Hepatocyte (in vitro differentiated cells): ENCODE measurements around the gene REG3A. TPM values are rescaled to one million over a fixed set of nuclear protein-coding genes. Genes with fewer than 3 reads are reported as not detected.

Experiments used
- DNase-seq: peaks from one replicate; pipeline ENCODE4 v3.0.0-alpha.2; 2016; ENCODE audit warnings: low spot score
- H2AFZ ChIP-seq: fragments of 200-600 bp; sonication (generic); 2 replicates; pipeline ENCODE4 v1.6.0; 2016; ENCODE audit warnings: antibody characterized with exemption, mild to moderate bottlenecking
- H3K27ac ChIP-seq: fragments of 200-600 bp; sonication (generic); 2 replicates; pipeline ENCODE4 v1.5.1; 2016; ENCODE audit warnings: mild to moderate bottlenecking
- H3K27me3 ChIP-seq: fragments of 200-600 bp; sonication (generic); 2 replicates; pipeline ENCODE4 v1.6.1; 2016
- H3K36me3 ChIP-seq: fragments of 200-600 bp; sonication (generic); replicated peaks from 2 replicates; pipeline ENCODE4 v1.5.1; 2016; ENCODE audit warnings: low read depth; ENCODE audit not compliant: insufficient read depth
- H3K4me1 ChIP-seq: fragments of 200-600 bp; sonication (generic); 2 replicates; pipeline ENCODE4 v1.5.1; 2016; ENCODE audit warnings: mild to moderate bottlenecking, moderate library complexity; ENCODE audit not compliant: insufficient read depth
- H3K4me2 ChIP-seq: fragments of 200-600 bp; sonication (generic); 2 replicates; pipeline ENCODE4 v1.6.0; 2016
- H3K4me3 ChIP-seq: fragments of 200-600 bp; sonication (generic); 2 replicates; pipeline ENCODE4 v1.5.1; 2016; ENCODE audit warnings: mild to moderate bottlenecking
- H3K79me2 ChIP-seq: fragments of 200-600 bp; sonication (generic); 2 replicates; pipeline ENCODE4 v1.6.0; 2017; ENCODE audit warnings: mild to moderate bottlenecking
- H3K9me2 ChIP-seq: fragments of 200-600 bp; sonication (generic); replicated peaks from 2 replicates; pipeline ENCODE4 v1.6.0; 2017; ENCODE audit warnings: mild to moderate bottlenecking; ENCODE audit not compliant: insufficient read depth
- H3K9me3 ChIP-seq: fragments of 200-600 bp; sonication (generic); 2 replicates; pipeline ENCODE4 v1.5.1; 2016; ENCODE audit warnings: low read depth, mild to moderate bottlenecking
- H4K20me1 ChIP-seq: fragments of 200-600 bp; sonication (generic); 2 replicates; pipeline ENCODE4 v1.6.0; 2016; ENCODE audit warnings: mild to moderate bottlenecking; ENCODE audit not compliant: insufficient read depth, poor library complexity, severe bottlenecking
- CTCF ChIP-seq: fragments of 200-600 bp; sonication (generic); IDR thresholded peaks from 2 replicates; pipeline ENCODE4 v1.5.1; 2016; ENCODE audit warnings: antibody characterized with exemption, mild to moderate bottlenecking; ENCODE audit not compliant: poor library complexity
- EZH2 ChIP-seq: fragments of 200-600 bp; sonication (generic); IDR thresholded peaks from 2 replicates; pipeline ENCODE4 v1.6.1; 2016; ENCODE audit warnings: antibody characterized with exemption, mild to moderate bottlenecking, borderline replicate concordance
- EZH2phosphoT487 ChIP-seq: fragments of 200-600 bp; sonication (generic); IDR thresholded peaks from one replicate; pipeline ENCODE4 v1.6.1; 2018; ENCODE audit warnings: antibody characterized with exemption, mild to moderate bottlenecking, low read depth, moderate library complexity; ENCODE audit not compliant: unreplicated experiment, severe bottlenecking
- WGBS: methylation state at CpG from one replicate; pipeline ENCODE4 v1.1.6; 2016; ENCODE audit warnings: low lambda C conversion rate; ENCODE audit errors: missing lambda C conversion rate; 5-methylcytosine and 5-hydroxymethylcytosine counted together
- polyA plus RNA-seq: library from polyadenylated mRNA; unstranded; fragments of >200 nt; fragmentation: Nextera tagmentation; extraction: Ambion mirVana; gene quantifications from 2 replicates; pipeline ENCODE4 v1.2.1, GENCODE V29; 2016
- total RNA-seq: library from RNA; depleted of rRNA; stranded (reverse); fragments of >200 nt; gene quantifications from 2 replicates; pipeline ENCODE4 v1.2.3, GENCODE V29; 2014

Gene REG3A
- total and polyA plus RNA-seq, 2 experiments from 2014 or later: 1.2 to 1.4 TPM

DNA sequence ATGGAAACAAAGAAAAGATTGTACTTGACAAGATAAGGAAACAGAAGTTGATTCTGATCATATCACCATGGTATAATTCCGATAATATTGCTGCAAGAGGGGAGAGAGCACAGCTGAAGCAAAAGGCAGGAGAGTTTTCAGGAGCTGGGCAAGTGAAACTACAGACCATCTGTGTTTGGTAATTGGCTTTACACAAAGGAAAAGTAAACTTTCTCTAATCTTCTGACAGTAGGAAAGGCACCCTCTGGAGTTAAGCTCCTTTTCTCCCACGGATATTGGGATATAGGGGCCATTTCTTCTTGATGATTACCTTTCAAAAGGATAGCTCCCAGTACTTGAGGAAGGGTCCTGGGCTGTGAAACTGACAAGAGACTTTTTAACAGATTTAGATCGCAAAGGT is 29.9 kb upstream of the REG3A start:
- Histone ChIP-seq H3K9me2 (no peaks in the 10 kb centered on the region), H3K79me2 (no peaks in the 10 kb centered on the region), H3K27ac (no peak overlapping the region), H3K36me3 (no peaks in the 10 kb centered on the region), H3K4me2 (no peak overlapping the region), H3K4me1 (no peaks in the 10 kb centered on the region), H2AFZ (no peak overlapping the region), H3K27me3 (peaks cover 12% of the 10 kb centered on the region), H3K4me3 (no peak overlapping the region), H4K20me1 (no peaks in the 10 kb centered on the region), H3K9me3 (no peaks in the 10 kb centered on the region)
- TF ChIP-seq EZH2 (no peak), EZH2phosphoT487 (peak; percentile 73)
- 40% methylated on average over 3 of the region's 3 CpGs for WGBS
- no peak for DNase-seq

GRCh38 chr2:79181617-79182016 is 22.1 kb upstream of the REG3A start:
- Histone ChIP-seq H3K27ac (no peak overlapping the region), H4K20me1 (no peaks in the 10 kb centered on the region), H3K9me2 (no peaks in the 10 kb centered on the region), H3K4me2 (no peak overlapping the region), H3K4me1 (no peaks in the 10 kb centered on the region), H3K36me3 (no peaks in the 10 kb centered on the region), H2AFZ (no peak overlapping the region), H3K79me2 (no peaks in the 10 kb centered on the region), H3K27me3 (no peaks in the 10 kb centered on the region), H3K9me3 (no peaks in the 10 kb centered on the region), H3K4me3 (no peak overlapping the region)
- no peak for TF ChIP-seq EZH2phosphoT487
- TF ChIP-seq EZH2: no peak
- no peak for TF ChIP-seq CTCF
- no peak for DNase-seq
- 94% methylated on average over 2 of the region's 2 CpGs for WGBS

DNA sequence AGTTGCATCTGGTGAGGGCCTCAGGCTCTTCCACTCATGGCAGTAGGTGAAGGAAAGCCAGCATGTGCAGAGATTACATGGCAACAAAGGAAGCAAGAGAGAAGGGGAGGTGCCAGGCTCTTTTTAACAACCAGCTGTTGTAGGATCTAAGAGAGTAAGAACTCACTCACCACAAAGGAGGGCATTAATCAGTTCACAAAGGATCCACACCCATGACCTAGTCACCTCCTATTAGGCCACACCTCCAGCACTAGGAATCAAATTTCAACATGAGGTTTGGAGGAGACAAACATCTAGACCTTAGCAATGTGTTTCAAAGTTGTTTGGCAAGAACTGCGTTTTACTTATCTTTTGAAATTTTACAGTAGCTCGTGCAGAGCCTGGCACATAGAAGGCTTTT is 20.5 kb upstream of the REG3A start:
- TF ChIP-seq EZH2phosphoT487: no peak
- no peak overlapping the region for H2AFZ ChIP-seq
- no peak for DNase-seq
- 84% methylated on average over 2 of the region's 2 CpGs for WGBS
- no peak overlapping the region for H3K4me2 ChIP-seq
- H3K36me3 ChIP-seq: no peaks in the 10 kb centered on the region
- no peaks in the 10 kb centered on the region for H3K27me3 ChIP-seq
- no peaks in the 10 kb centered on the region for H3K4me1 ChIP-seq
- H3K9me2 ChIP-seq: no peaks in the 10 kb centered on the region
- H3K9me3 ChIP-seq: no peaks in the 10 kb centered on the region
- no peak overlapping the region for H3K4me3 ChIP-seq
- H3K79me2 ChIP-seq: no peaks in the 10 kb centered on the region
- H3K27ac ChIP-seq: no peak overlapping the region
- no peaks in the 10 kb centered on the region for H4K20me1 ChIP-seq

- 54% methylated on average over 4 of the region's 4 CpGs for WGBS
- no peak overlapping the region for H3K27ac ChIP-seq
- no peak for TF ChIP-seq CTCF
- TF ChIP-seq EZH2: no peak
- no peak for TF ChIP-seq EZH2phosphoT487
- no peaks in the 10 kb centered on the region for H3K27me3 ChIP-seq
- no peaks in the 10 kb centered on the region for H4K20me1 ChIP-seq
- no peaks in the 10 kb centered on the region for H3K4me1 ChIP-seq
- H3K79me2 ChIP-seq: no peaks in the 10 kb centered on the region
- no peaks in the 10 kb centered on the region for H3K9me3 ChIP-seq
- H3K36me3 ChIP-seq: no peaks in the 10 kb centered on the region
- no peaks in the 10 kb centered on the region for H3K9me2 ChIP-seq
- no peak overlapping the region for H2AFZ ChIP-seq
- no peak overlapping the region for H3K4me2 ChIP-seq
- H3K4me3 ChIP-seq: no peak overlapping the region
- DNase-seq: no peak
These were observed 19.5 kb upstream of the REG3A start for GRCh38 chr2:79179036-79179435.
